GM12878 (cell line): ENCODE results near the gene PREP. TPM values are rescaled to one million over a fixed set of nuclear protein-coding genes. Genes with fewer than 3 reads are reported as not detected.

ENCODE experiments used
- ATAC-seq: fragments of 200-7000 bp; cut with Tn5 transposase; 3 replicates; pipeline ENCODE4 v1.9.1; 2020; ENCODE audit warnings: mild to moderate bottlenecking, moderate library complexity
- BruUV-seq: library from RNA; stranded (reverse); fragments of 400-500 nt; replicated peaks from 2 replicates; lab custom pipeline; 2021; lab: Mats Ljungman, UMichigan
- CTCF ChIA-PET: fragments of 300-600 bp; sonication (Branson Sonifier 250); formaldehyde crosslinking; extraction: SDS; loops from one replicate; lab custom pipeline; 2021; ENCODE audit warnings: inconsistent platforms; lab: Yijun Ruan, JAX
- POLR2A ChIA-PET: fragments of 350-600 bp; formaldehyde crosslinking; extraction: SDS; loops from one replicate; lab custom pipeline; 2021; ENCODE audit warnings: inconsistent platforms; lab: Charles Lee
- RAD21 ChIA-PET: fragments of 300-600 bp; sonication (Branson Sonifier 250); formaldehyde crosslinking; loops from one replicate; lab custom pipeline; 2023; ENCODE audit warnings: antibody characterized with exemption; ENCODE audit not compliant: unreplicated experiment; lab: Charles Lee
- SMC1A ChIA-PET: fragments of 300-600 bp; sonication (Branson Sonifier 250); formaldehyde crosslinking; loops from one replicate; lab custom pipeline; 2023; ENCODE audit not compliant: unreplicated experiment, uncharacterized antibody; lab: Charles Lee
- DNase-seq: peaks from one replicate; pipeline ENCODE4 v3.0.0-alpha.2; 2011; ENCODE audit warnings: low read depth, low spot score
- FAIRE-seq: peaks from 3 replicates; lab custom pipeline; 2011; peaks lifted over from hg19 to GRCh38; lab: Jason Lieb, UNC
- H2AFZ ChIP-seq: 2 replicates; pipeline ENCODE4 v1.6.0; 2011; ENCODE audit warnings: low read depth, low read length, control low read depth; ENCODE audit not compliant: control insufficient read depth
- H3K27ac ChIP-seq: 2 replicates; pipeline ENCODE4 v1.5.1; 2011; ENCODE audit warnings: control low read depth; ENCODE audit not compliant: control insufficient read depth, insufficient read depth
- H3K27me3 ChIP-seq, 2 experiments: replicated peaks in 1 of 2; 2 replicates each; pipeline versions ENCODE4 v1.6.0 to v1.6.1; 2011; ENCODE audit warnings: low read length in 1 of 2; ENCODE audit not compliant: control insufficient read depth in 2 of 2, insufficient read depth in 2 of 2
- H3K36me3 ChIP-seq, 2 experiments: 2 replicates each; pipeline ENCODE4 v1.5.1; 2011; ENCODE audit warnings: low read length in 1 of 2; ENCODE audit not compliant: control insufficient read depth in 2 of 2, insufficient read depth in 2 of 2
- H3K4me1 ChIP-seq: 2 replicates; pipeline ENCODE4 v1.6.1; 2011; ENCODE audit warnings: mild to moderate bottlenecking, low read length, moderate library complexity, mixed read lengths; ENCODE audit not compliant: control insufficient read depth, insufficient read depth
- H3K4me2 ChIP-seq: 2 replicates; pipeline ENCODE4 v1.6.0; 2011; ENCODE audit warnings: control low read depth; ENCODE audit not compliant: control insufficient read depth, insufficient read depth
- H3K4me3 ChIP-seq: fragments of 200-600 bp; sonication (generic); 2 replicates; pipeline ENCODE4 v1.5.1; 2016
- H3K79me2 ChIP-seq: 2 replicates; pipeline ENCODE4 v1.6.0; 2011; ENCODE audit warnings: low read length; ENCODE audit not compliant: control insufficient read depth, insufficient read depth
- H3K9ac ChIP-seq: 2 replicates; pipeline ENCODE4 v1.8.0; 2011; ENCODE audit warnings: low read length, control low read depth, mixed read lengths; ENCODE audit not compliant: control insufficient read depth, insufficient read depth
- H3K9me3 ChIP-seq: replicated peaks from 3 replicates; pipeline ENCODE4 v1.5.1; 2011; ENCODE audit warnings: mild to moderate bottlenecking, low read length; ENCODE audit not compliant: control insufficient read depth, insufficient read depth
- H4K20me1 ChIP-seq: 2 replicates; pipeline ENCODE4 v1.6.0; 2011; ENCODE audit not compliant: control insufficient read depth, insufficient read depth
- CBX3 ChIP-seq: fragments of 200-600 bp; sonication (generic); IDR thresholded peaks from 2 replicates; pipeline ENCODE4 v1.6.1; 2016; ENCODE audit warnings: low read depth, borderline replicate concordance
- CHD4 ChIP-seq: fragments of 200-600 bp; sonication (generic); IDR thresholded peaks from 2 replicates; pipeline ENCODE4 v1.6.1; 2016; ENCODE audit warnings: mild to moderate bottlenecking
- KAT2A ChIP-seq: conservative IDR thresholded peaks from 2 replicates; pipeline ENCODE4 v1.6.1; 2011; ENCODE audit warnings: low read depth, low read length; ENCODE audit not compliant: control insufficient read depth
- KDM1A ChIP-seq: fragments of 200-600 bp; sonication (generic); IDR thresholded peaks from 2 replicates; pipeline ENCODE4 v1.6.1; 2016; ENCODE audit warnings: borderline replicate concordance
- MTA2 ChIP-seq: fragments of 450-650 bp; IDR thresholded peaks from 2 replicates; pipeline ENCODE4 v1.6.1; 2016; ENCODE audit warnings: low read depth, mild to moderate bottlenecking, moderate library complexity
- RELA ChIP-seq: fragments of 450-650 bp; IDR thresholded peaks from 2 replicates; pipeline ENCODE4 v1.8.0; 2014; ENCODE audit warnings: borderline replicate concordance; ENCODE audit not compliant: partially characterized antibody
- SMAD5 ChIP-seq: IDR thresholded peaks from 2 replicates; pipeline ENCODE4 v1.6.1; 2016; ENCODE audit warnings: antibody characterized with exemption, low read depth
- SPI1 ChIP-seq: IDR thresholded peaks from 2 replicates; pipeline ENCODE4 v1.6.1; 2011; ENCODE audit warnings: low read depth, mild to moderate bottlenecking, low read length, moderate library complexity, borderline replicate concordance; ENCODE audit not compliant: insufficient read depth
- TAF1 ChIP-seq: IDR thresholded peaks from 2 replicates; pipeline ENCODE4 v1.6.1; 2011; ENCODE audit warnings: mild to moderate bottlenecking, low read depth, low read length, borderline replicate concordance
- ZNF207 ChIP-seq: fragments of 450-650 bp; IDR thresholded peaks from 2 replicates; pipeline ENCODE4 v1.6.1; 2014; ENCODE audit warnings: antibody characterized with exemption, mild to moderate bottlenecking, borderline replicate concordance
- ZSCAN29 ChIP-seq: fragments of 450-650 bp; IDR thresholded peaks from 2 replicates; pipeline ENCODE4 v1.6.1; 2017; ENCODE audit warnings: mild to moderate bottlenecking, moderate library complexity
- WGBS: methylation state at CpG from one replicate; pipeline ENCODE4 v1.1.6; 2016; ENCODE audit warnings: low lambda C conversion rate; ENCODE audit not compliant: insufficient replicate concordance, insufficient coverage; ENCODE audit errors: missing lambda C conversion rate; 5-methylcytosine and 5-hydroxymethylcytosine counted together
- in situ Hi-C: fragments of 300-500 bp; cut with MboI; formaldehyde crosslinking; loops from 9 replicates; pipeline ENCODE4 v1.14.3; 2018; ENCODE audit warnings: mixed read lengths
- intact Hi-C: fragments of 100-400 bp; cut with micrococcal nuclease; formaldehyde crosslinking; loops from one replicate; pipeline ENCODE4 v1.14.2; 2022; ENCODE audit not compliant: unreplicated experiment
- polyA plus RNA-seq, 11 experiments: library from polyadenylated mRNA; depleted of rRNA in 4 of 11; unstranded in 6 of 11; stranded (reverse) in 5 of 11; fragments of >200 nt; fragmentation: Nextera tagmentation in 4 of 11; fragmentation: Illumina TruSeq in 1 of 11; extraction: Ambion mirVana in 4 of 11; extraction: Trizol in 1 of 11; gene quantifications; 1 replicate in 1 of 11; 2 replicates in 10 of 11; pipeline versions ENCODE4 v1.2.1 to v1.2.3, GENCODE V29; 2011 to 2016; ENCODE audit warnings: inconsistent platforms in 2 of 11, missing spikeins in 2 of 11, low read depth in 1 of 11
- total RNA-seq, 4 experiments: library from RNA; depleted of rRNA in 3 of 4; stranded (reverse); fragments of >200 nt in 3 of 4; fragmentation: Illumina TruSeq in 1 of 4; extraction: Trizol in 1 of 4; gene quantifications; 2 replicates each; pipeline versions ENCODE4 v1.2.1 to v1.2.3, GENCODE V29; 2013 to 2021
- TF ChIP-seq, protein P1 (sequence below): fragments of 450-650 bp; IDR thresholded peaks from 2 replicates; pipeline ENCODE4 v1.6.1; 2017; ENCODE audit warnings: mild to moderate bottlenecking
- TF ChIP-seq, protein P2 (sequence below): fragments of 450-650 bp; IDR thresholded peaks from 2 replicates; pipeline ENCODE4 v1.6.1; 2016; ENCODE audit warnings: mild to moderate bottlenecking
- TF ChIP-seq, protein P3 (sequence below): IDR thresholded peaks from 2 replicates; pipeline ENCODE4 v1.6.1; 2012; ENCODE audit warnings: low read depth, low read length, improper control_type of control experiment

The PREP gene
- total and polyA plus RNA-seq, 10 of the 15 experiments (the other 5 are each of a cell fraction or from before 2014, with no cell fraction given), result 6.5 to 33.6 (median 18.1) TPM

DNA sequence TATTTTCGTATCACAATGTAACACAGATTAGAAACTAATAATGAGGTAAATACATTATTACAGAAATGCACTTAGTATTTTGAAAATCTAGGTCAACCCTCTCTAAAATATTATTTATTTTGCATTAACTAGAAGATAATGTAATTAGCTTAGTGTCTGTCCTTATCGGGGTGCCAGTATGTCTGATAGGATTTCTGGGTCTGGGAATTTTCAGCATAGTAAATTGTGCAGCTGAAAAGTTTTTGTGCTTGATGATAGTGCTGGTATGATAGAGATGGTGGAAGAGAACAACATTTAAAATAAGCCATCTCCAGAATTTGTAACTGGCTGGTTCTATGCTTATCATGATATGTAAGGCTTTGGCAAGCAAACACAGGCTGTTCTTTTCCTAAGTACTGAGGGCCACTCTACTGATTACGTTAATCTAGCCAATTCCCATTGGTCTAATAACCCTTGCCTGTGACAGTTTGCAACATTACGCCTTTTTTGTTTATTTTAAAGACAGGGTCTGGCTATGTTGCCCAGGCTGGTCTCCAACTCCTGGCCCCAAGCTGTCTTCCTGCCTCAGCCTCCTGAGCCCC is 50.8 kb downstream of the PREP start:
- ChIA-PET POLR2A (no interaction called here), CTCF (interaction anchor here (0.6 kb wide), 1 partner anchor 844 kb away, joined by 3 read pairs; no protein-coding TSS in a partner anchor), SMC1A (no interaction called here), RAD21 (no interaction called here)
- no peak overlapping the region for H3K27ac ChIP-seq
- H3K4me2 ChIP-seq, result no peak overlapping the region
- H3K4me3 ChIP-seq, result no peak overlapping the region
- no TSS peak for BruUV-seq
- peaks cover 2% of the 10 kb centered on the region; the same call in 1 of the 3 replicates for H3K9me3 ChIP-seq
- no peaks in the 10 kb centered on the region for H3K4me1 ChIP-seq
- peaks cover 0 to 14% of the 10 kb centered on the region in 2 experiments for H3K36me3 ChIP-seq
- no peaks in the 10 kb centered on the region for H4K20me1 ChIP-seq
- ATAC-seq (no peak), FAIRE-seq (no peak), DNase-seq (no peak)
- intact Hi-C loops (no loop called here), in situ Hi-C loops (no loop called here)
- no peaks in the 10 kb centered on the region for H3K79me2 ChIP-seq
- 99% methylated on average over 4 of the region's 4 CpGs for WGBS
- no peak overlapping the region for H3K9ac ChIP-seq
- no peak for TF ChIP-seq TAF1
- TF ChIP-seq KAT2A, result no peak
- TF ChIP-seq ZSCAN29, result no peak
- no peak for TF ChIP-seq KDM1A
- TF ChIP-seq SPI1, result no peak
- TF ChIP-seq, protein P1, sequence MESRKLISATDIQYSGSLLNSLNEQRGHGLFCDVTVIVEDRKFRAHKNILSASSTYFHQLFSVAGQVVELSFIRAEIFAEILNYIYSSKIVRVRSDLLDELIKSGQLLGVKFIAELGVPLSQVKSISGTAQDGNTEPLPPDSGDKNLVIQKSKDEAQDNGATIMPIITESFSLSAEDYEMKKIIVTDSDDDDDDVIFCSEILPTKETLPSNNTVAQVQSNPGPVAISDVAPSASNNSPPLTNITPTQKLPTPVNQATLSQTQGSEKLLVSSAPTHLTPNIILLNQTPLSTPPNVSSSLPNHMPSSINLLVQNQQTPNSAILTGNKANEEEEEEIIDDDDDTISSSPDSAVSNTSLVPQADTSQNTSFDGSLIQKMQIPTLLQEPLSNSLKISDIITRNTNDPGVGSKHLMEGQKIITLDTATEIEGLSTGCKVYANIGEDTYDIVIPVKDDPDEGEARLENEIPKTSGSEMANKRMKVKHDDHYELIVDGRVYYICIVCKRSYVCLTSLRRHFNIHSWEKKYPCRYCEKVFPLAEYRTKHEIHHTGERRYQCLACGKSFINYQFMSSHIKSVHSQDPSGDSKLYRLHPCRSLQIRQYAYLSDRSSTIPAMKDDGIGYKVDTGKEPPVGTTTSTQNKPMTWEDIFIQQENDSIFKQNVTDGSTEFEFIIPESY, result no peak
- no peak for TF ChIP-seq MTA2
- TF ChIP-seq CHD4, result no peak
- TF ChIP-seq ZNF207, result no peak
- no peak for TF ChIP-seq CBX3
- TF ChIP-seq SMAD5, result no peak
- TF ChIP-seq, protein P2, sequence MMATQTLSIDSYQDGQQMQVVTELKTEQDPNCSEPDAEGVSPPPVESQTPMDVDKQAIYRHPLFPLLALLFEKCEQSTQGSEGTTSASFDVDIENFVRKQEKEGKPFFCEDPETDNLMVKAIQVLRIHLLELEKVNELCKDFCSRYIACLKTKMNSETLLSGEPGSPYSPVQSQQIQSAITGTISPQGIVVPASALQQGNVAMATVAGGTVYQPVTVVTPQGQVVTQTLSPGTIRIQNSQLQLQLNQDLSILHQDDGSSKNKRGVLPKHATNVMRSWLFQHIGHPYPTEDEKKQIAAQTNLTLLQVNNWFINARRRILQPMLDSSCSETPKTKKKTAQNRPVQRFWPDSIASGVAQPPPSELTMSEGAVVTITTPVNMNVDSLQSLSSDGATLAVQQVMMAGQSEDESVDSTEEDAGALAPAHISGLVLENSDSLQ, result no peak
- TF ChIP-seq RELA, result no peak
- TF ChIP-seq, protein P3, sequence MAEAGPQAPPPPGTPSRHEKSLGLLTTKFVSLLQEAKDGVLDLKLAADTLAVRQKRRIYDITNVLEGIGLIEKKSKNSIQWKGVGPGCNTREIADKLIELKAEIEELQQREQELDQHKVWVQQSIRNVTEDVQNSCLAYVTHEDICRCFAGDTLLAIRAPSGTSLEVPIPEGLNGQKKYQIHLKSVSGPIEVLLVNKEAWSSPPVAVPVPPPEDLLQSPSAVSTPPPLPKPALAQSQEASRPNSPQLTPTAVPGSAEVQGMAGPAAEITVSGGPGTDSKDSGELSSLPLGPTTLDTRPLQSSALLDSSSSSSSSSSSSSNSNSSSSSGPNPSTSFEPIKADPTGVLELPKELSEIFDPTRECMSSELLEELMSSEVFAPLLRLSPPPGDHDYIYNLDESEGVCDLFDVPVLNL, result no peak
- H3K27me3 ChIP-seq, result no peaks in the 10 kb centered on the region
- no peak overlapping the region for H2AFZ ChIP-seq
